ENCODE measurements around the gene CEACAM19. TPM values are rescaled to one million over a fixed set of nuclear protein-coding genes. Genes with fewer than 3 reads are reported as not detected.
"Not testable (repeated sequence)": the region's sequence is repeated elsewhere in the genome, so short reads cannot be mapped to it uniquely, and the experiment has no call there.

The CEACAM19 gene
- polyA plus RNA-seq, 1 experiment = 8.9 TPM

GRCh38 chr19:44719262-44719701 is 48.0 kb downstream of the CEACAM19 start:
- CTCF ChIA-PET = interaction anchor here (10.1 kb wide), 1 partner anchor 49 kb away, joined by 369 read pairs; no protein-coding TSS in a partner anchor
- no peak for TF ChIP-seq CTCF (IDR thresholded peaks at IDR 0.05; ENCODE audit: insufficient read depth, low read depth, low read length)
- Histone ChIP-seq H3K4me3 (ENCODE audit: low read depth, low read length) (no peak overlapping the region), H3K27me3 (ENCODE audit: control insufficient read depth, insufficient read depth, low read length) (no peaks in the 10 kb centered on the region), H3K36me3 (ENCODE audit: control insufficient read depth, insufficient read depth, low read length) (no peaks in the 10 kb centered on the region; the same call in 1 of the 2 replicates)
- no peak for DNase-seq (ENCODE audit: low read depth)
- POLR2A ChIA-PET = no interaction called here

DNA sequence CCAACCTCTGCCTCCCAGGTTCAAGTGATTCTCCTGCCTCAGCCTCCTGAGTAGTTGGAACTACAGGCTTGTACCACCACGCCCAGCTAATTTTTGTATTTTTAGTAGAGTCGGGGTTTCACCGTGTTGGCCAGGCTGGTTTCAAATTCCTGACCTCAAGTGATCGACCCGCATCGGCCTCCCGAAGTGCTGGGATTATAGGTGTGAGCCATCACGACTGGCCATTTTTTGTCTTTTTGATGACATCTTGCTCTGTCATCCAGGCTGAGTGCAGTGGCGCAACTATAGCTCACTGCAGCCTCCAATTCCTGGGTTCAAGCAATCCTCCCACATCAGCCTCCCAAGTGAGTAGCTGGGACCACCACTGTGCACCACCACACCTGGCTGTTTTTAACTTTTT is 49.1 kb downstream of the CEACAM19 start:
- H3K4me3 ChIP-seq (ENCODE audit: low read depth, low read length); POLR2A ChIA-PET; DNase-seq (ENCODE audit: low read depth); H3K36me3 ChIP-seq (ENCODE audit: control insufficient read depth, insufficient read depth, low read length); H3K27me3 ChIP-seq (ENCODE audit: control insufficient read depth, insufficient read depth, low read length): not testable (repeated sequence)
- CTCF ChIA-PET = interaction anchor here (0.7 to 10.1 kb wide), 5 partner anchors 30 to 150 kb away, joined by 3 to 369 read pairs (median 4); no protein-coding TSS in a partner anchor

GRCh38 chr19:44720945-44721344 is 49.7 kb downstream of the CEACAM19 start:
- ChIA-PET POLR2A (interaction anchor here (0.6 kb wide), 1 partner anchor 125 kb away, joined by 8 read pairs; no protein-coding TSS in a partner anchor), CTCF (interaction anchor here (1.2 to 10.1 kb wide), 5 partner anchors 31 to 125 kb away, joined by 3 to 369 read pairs (median 6); partner anchors contain the start of gene NECTIN2)
- Histone ChIP-seq H3K27me3 (ENCODE audit: control insufficient read depth, insufficient read depth, low read length) (no peaks in the 10 kb centered on the region), H3K36me3 (ENCODE audit: control insufficient read depth, insufficient read depth, low read length) (no peaks in the 10 kb centered on the region; the same call in 1 of the 2 replicates), H3K4me3 (ENCODE audit: low read depth, low read length) (no peak overlapping the region)
- no peak for TF ChIP-seq CTCF (IDR thresholded peaks at IDR 0.05; ENCODE audit: insufficient read depth, low read depth, low read length)
- DNase-seq (ENCODE audit: low read depth) = no peak

DNA sequence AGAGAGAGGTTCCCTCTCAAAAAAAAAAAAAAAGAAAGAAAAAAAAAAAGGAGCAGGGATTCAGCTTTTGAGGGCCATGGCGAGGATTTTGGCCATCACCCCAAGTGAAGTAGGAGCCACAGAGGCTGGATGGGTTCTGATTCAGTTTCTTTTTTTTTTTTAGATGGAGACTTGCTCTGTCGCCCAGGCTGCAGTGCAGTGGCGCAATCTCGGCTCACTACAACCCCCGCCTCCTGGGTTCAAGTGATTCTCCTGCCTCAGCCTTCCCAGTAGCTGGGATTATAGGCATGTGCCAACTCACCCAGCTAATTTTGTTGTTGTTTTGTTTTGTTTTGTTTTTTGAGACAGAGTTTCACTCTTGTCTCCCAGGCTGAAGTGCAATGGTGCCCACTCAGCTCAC is 50.1 kb downstream of the CEACAM19 start:
- POLR2A ChIA-PET = interaction anchor here (0.6 kb wide), 1 partner anchor 124 kb away, joined by 8 read pairs; no protein-coding TSS in a partner anchor

DNA sequence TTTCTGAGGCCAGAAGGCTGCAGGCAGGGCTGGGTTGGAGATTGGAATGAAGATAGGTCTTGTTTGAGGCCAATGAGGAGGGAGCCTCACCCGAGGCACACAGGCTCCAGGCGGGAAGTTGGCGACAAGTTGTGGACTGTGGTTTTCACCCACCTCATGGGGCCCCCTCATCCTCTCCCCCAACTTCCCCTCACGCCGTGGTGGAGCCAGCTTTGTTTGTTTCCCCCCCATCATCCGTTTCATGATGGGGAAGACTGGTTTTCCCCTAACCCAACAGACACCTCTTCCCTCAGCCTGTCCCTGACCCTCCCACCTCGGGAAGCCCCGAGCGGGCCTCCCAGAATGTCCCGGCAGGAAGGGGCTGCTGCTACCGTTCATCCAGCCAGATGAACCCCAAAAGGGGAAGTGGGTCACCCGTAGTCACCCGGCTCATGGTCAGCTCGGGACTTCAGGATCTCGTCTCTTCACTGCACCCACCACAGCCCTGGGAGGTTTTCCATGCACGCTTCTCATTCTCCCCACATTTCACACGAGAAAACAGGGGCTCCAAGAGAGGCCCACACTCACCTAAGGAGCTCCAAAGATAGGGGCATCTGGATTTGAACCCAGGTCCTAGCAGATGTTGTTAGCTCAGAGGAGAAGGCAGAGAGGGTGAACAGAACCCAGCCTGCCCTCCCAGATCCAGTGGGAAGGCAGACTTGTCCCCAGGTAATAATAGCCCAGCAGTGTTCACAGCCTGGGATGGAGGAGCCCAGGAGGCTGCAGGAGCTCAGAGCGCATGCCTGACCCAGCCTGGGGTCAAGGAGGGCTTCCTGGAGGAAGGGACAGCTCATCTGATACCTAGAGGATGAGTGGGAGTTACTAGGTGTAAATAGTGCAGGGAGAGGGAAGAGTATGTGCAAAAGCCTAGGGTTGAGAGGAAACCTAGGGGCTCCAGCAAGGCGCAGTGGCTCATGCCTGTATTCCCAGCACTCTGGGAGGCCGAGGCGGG is 51.1 kb downstream of the CEACAM19 start:
- POLR2A ChIA-PET = no interaction called here
- Histone ChIP-seq H3K27me3 (ENCODE audit: control insufficient read depth, insufficient read depth, low read length) (no peaks in the 10 kb centered on the region), H3K36me3 (ENCODE audit: control insufficient read depth, insufficient read depth, low read length) (no peaks in the 10 kb centered on the region; the same call in 1 of the 2 replicates), H3K4me3 (ENCODE audit: low read depth, low read length) (no peak overlapping the region)
- no peak for DNase-seq (ENCODE audit: low read depth)
- CTCF ChIA-PET = interaction anchor here (1.0 to 10.1 kb wide), 13 partner anchors 17 to 145 kb away, joined by 3 to 369 read pairs (median 15); partner anchors contain the start of genes BCAM and NECTIN2
- no peak for TF ChIP-seq CTCF (IDR thresholded peaks at IDR 0.05; ENCODE audit: insufficient read depth, low read depth, low read length)

More for the DNA sequence above, 50.1 kb downstream of the CEACAM19 start:
- not testable (repeated sequence) for H3K27me3 ChIP-seq (ENCODE audit: control insufficient read depth, insufficient read depth, low read length); H3K36me3 ChIP-seq (ENCODE audit: control insufficient read depth, insufficient read depth, low read length); H3K4me3 ChIP-seq (ENCODE audit: low read depth, low read length); DNase-seq (ENCODE audit: low read depth)
- CTCF ChIA-PET = interaction anchor here (1.0 to 10.1 kb wide), 9 partner anchors 21 to 144 kb away, joined by 3 to 369 read pairs (median 6); partner anchors contain the start of gene NECTIN2
